Mesenteric fat pad (tissue), 1 donor: ENCODE results near the gene LBHD1. TPM values are rescaled to one million over a fixed set of nuclear protein-coding genes. Genes with fewer than 3 reads are reported as not detected.
"Not testable (repeated sequence)": the region's sequence is repeated elsewhere in the genome, so short reads cannot be mapped to it uniquely, and the experiment has no call there.

Source experiments
- DNase-seq: peaks from one replicate; pipeline ENCODE4 v3.0.0-alpha.2; 2020; ENCODE audit warnings: low spot score
- total RNA-seq: library from RNA; stranded (reverse); fragmentation: NEBNext Ultra II Directional; extraction: Animal tissue kit (Norgen Biotek cat#: 25700); gene quantifications from one replicate; pipeline ENCODE4 v1.2.1, GENCODE V29; 2021
- donor health status: DM: yes; HTN: yes; CAD: no.

LBHD1 gene
- total RNA-seq, 1 donor from 2014 or later: 4.6 TPM

DNA sequence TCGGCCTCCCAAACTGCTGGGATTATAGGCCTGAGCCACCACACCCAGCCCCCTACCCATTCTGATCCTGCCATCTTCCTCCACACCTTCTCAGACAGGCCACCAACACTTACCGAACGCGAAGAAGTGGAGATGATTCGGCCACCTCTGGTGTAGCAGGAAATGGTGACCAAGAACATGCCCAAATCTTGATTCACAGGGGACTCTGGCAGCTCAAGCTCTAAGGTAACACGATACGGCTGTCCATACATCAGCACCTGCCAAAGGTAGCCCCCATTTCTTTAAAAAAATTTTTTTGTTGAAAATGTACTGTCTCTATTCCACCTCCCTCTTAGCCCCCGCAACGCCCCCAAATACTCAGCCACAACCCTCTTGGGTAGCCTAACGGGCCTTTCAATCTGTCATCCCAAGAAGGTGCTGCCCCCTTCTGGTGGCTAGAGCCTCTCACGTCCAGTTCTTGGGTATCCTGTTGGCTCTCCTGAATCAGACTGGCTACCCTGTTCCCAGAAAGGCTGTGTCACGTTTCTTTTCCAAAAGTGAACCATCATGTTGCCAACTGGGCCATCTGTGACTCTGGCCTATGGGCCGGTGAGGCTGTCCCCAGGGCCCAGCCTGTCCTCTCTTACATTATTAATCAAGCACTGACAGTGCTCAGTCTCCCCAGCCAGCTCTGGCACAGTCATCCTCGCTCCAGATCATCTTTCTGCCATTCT lies 22.5 kb upstream of the LBHD1 start:
- DNase-seq: no peak

DNA sequence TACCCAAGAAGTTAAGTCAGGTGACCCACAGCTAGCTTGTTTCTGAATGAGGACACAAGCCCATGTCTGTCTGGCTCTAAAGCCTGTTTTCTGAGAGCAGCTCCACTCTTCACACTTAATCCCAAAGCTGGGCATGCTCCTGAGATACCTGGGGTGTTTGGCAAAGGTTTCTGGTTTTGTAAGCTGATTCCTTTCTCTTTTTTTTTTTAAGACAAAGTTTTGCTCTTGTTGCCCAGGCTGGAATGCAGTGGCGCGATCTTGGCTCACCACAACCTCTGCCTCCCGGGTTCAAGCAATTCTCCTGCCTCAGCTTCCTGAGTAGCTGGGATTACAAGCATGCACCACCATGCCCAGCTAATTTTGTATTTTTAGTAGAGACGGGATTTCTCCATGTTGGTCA lies 21.6 kb upstream of the LBHD1 start:
- DNase-seq: not testable (repeated sequence)

DNA sequence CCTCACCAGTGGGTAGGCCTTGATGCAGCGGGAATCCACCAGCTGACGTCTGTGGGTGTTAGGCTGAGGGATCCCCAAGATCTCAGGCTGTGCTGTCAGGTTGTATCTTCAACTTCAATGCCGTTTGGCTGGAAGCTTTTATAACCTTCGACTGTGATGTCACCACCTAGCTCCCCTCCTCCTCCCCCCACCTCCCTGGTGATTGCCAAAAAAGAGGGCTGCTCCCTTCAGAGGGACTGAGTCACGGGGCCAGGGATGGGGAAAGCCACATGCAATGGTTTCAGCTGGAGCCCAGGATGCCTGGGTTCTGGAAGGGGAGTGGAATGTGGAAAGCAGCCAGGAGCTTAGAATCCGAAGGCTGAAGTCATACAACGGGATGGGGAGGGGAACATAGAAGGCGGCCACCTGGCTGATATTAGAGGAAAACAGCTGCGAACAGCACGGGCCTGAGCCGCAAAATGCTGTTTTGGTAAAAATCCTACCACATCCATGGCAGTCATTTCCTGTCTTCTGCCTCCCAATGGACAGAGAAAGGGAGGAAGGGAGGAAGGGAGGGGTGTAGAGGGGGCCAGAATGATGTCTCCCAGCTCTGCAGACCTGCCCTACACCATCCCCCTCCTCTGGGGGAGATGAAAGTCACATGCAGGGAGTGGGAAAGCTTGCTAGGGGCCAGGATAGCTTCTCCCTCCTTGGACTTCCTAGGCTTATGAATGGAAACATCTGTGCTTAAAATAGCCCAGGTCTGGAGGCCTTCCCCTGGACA lies 17.5 kb upstream of the LBHD1 start, which contains the start of gene LRRN4CL:
LRRN4CL (minus strand) TSS at position 110 of the 763 bp plus-strand sequence. CDS start 1,022 bp downstream, outside the sequence.
- DNase-seq: no peak

DNA sequence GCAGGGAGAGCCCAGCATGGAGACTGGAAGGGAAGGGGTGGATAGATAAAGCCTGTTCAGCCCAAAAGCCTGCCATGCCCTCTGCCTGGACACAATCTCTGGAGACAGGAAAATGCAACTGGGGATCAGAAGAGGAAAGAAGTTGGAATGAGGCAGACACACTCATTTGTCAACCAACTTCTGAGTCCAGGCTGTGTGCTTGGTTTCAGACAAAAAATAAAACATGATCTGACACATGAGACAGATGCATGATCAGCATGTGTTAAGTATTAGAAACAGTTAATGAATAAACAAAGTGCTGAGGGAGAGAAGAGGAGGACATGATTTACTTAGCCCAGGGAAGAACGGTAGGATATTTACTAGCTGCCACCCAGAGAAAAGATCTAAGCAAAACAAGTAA lies 16.4 kb upstream of the LBHD1 start:
- no peak for DNase-seq

DNA sequence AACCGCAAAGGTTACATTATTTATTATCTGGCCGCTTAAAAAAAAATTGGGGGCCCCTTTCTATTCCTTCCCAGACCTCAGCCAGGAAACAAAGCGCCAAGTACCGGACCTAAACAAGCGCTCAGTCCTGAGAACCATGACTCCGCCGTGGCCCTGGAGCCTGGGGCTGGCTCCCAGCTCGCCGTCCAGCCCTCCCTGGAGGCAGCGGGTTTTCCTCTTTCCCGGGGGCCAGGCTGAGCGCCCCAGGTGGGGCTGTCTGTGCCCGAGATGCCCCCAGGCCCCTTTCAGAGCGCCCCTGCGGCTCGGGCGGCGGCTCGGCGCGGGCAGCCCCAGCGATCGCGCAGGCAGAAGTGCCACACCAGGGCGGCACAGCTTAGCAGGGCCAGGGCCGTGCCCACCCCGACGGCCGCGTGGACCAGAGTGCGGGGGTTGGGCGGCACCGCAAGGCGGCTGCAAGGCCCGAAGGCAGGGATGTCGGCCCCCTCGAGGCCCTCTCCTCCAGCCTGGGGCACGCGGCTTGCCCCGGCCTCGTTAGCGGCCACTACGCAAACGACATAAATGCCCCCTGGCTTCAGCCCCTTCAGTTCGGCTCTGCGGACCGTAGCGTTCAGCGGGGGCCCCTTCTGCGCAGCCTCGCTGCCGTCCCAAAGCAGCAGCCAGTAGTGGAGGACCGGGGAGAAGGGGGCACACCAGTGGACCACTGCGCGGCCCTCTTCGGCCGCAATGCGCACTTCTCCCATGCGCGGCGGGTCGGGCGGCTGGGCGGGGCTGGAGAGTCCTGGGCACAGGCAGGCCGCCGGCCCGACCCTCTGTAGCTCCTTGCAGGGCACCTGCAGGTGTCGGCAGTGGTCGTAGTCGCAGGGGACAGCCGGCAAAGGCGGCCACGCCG lies 15.7 kb upstream of the LBHD1 start:
- DNase-seq: no peak

DNA sequence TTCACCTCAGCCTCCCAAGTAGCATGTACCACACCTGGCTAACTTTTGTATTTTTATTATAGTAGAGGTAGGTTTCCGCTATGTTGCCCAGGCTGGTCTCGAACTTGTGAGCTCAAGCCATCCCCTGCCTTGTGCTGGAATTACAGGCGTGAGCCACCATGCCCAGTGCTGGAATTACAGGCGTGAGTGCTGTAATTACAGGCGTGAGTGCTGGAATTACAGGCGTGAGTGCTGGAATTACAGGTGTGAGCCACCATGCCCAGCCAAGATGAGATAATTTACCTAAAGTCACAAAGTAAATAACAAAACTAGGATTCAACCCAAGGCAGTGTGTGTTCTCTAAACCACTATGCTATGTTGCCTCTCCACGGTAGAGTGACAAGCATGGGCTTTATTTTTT lies 10.5 kb upstream of the LBHD1 start:
- no peak for DNase-seq

DNA sequence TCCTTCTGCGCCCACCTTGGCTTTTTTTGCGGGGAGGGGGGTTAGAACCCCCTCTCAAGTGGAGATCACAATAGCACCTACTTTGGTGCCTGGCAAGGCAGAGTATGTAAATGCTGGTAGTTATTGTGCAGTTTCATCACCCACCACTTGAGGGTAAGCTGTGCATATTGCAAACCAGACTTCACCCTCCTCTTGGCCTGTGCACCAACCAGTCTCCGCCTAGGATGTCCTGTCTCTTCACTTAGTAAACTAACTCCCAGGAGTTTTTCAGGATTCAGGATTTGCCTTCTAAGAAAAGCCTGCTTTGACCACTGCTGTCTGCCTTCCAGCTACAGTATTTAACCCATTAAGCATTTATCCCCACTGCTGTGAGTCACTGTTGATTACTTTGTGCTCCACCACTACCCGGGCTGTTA lies 8.8 kb upstream of the LBHD1 start:
- no peak for DNase-seq

DNA sequence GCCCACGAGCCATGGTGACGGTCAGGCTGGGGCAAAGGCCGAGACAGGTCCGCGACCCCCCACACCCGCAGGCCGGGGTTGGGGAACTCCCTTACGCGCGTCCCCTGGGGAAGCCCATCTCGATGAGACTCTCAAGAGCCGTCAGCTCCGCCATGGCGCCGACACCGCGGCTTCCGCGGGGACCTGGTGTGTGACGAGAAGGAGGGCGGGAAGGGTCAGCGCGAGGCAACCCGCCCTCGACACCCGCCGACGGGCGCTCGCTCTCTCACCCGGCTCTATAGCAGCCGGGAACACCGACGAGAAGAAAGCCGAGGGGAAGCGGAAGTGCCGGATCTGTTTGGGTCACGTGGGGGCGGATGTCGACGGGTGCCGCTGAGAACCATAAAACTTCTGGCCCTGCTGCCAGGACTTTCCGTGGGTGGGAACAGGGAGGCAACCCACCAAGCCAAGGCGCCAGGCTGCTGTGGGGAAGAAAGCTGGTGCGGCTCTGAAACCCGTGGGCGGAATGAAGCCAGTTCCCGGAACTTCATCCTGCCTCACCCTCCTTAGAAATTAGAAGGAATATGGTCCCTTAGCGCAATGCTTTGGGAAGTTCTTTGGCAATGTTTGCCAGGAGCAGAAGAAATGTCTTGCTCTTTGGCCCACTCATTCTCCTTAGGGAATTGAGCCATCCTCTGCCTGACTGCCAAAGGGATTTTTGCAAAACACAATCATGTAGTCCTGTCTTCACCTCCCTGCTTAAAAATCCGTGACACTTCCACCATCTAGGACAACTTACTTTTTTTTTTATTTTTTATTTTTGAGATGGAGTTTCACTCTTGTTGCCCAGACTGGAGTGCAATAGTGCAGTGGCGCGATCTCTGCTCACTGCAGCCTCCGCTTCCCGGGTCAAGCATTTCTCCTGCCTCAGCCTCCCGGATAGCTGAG lies 7.0 kb upstream of the LBHD1 start, which contains the start of gene UBXN1:
UBXN1 (minus strand) TSS at position 304 of the 927 bp plus-strand sequence; CDS start at position 154, 150 bp downstream.
- DNase-seq: peak; percentile 95

DNA sequence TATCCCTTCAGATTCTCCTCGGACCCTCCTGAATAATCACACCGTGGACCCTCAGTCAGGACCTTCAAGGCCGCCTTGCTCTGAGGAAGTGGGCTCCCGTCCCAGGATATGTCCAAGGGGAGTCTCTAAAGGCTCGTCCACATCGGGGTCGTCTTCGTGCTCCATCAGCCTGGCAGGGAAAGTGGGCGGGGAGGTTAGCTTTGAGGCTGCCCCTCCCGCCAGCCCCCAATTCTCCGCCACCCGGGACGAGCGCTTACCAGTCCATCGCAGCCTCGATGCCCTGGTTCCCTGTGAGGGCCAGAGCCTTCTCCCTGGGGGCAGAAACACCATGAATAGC lies 6.3 kb upstream of the LBHD1 start:
- no peak for DNase-seq

DNA sequence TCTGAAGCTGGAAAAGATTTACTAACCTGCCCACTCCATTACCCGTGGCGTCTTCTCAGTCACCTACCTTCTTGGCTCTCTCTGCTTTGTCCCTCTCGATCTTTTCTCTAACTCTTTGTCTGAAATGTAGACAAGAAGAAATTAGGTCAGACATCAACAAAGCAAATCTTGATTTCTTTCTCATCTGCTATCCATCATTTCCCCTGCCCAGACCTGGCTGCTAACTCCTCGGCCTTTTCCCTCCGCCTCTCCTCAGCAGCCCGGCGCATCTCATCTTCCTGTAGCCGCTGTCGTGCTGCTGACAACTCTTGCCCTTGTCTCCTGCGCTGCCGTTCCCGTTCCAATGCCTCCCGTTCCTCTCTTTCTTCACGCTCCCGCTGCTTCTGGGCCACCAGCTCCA lies 5.6 kb upstream of the LBHD1 start:
- no peak for DNase-seq

DNA sequence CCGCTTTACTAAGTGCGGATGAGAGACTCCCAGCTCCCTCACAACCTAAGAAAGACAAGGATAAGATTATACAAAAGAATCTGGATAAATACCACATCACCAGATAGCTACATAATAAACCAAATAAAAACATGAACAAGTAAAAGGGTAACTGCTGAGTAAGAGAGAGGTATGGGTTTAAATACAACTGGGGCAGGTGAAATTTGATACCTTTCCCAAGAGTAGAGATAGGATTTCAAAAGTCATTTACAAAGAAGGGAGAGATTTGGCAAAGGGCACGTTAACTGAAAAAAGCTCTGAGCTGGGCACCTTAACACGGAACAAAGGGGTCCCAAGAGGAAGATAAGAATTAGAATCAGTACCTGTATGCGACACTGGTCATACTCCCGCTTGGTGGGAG lies 5.1 kb upstream of the LBHD1 start:
- DNase-seq: no peak

DNA sequence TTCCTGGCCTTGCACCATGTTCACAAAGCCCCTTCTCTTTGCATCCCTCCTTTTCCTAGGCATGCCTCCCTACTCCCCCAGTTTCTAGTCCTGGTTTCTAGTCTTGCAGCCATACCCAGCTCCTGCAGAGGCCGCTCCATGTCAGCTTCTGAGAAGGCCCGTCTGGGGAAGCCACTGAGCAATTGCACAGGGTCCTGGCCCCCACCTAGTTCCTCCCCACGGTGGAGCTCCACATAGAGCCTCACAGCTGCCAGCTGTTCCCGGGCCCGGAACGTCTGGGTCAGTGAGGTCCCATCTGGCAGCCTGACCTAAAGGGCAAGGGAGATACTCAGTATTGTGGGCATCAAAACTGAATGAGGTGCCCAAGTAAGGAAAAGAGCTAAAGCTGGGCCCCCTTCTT lies 4.6 kb upstream of the LBHD1 start:
- DNase-seq: no peak

DNA sequence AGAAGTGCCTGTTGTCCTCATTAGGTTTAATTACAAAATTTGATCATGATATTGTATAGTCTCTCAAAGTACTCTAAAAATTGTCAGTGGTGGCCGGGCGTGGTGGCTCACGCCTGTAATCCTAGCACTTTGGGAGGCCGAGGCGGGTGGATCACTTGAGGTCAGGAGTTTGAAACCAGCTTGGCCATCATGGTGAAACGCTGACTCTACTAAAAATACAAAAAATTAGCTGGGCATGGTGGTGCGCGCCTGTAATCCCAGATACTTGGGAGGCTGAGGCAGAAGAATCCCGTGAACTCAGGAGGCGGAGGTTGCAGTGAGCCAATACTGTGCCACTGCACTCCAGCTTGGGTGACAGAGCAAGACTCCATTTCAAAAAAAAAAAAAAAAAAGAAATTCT lies 3.3 kb upstream of the LBHD1 start:
- not testable (repeated sequence) for DNase-seq

DNA sequence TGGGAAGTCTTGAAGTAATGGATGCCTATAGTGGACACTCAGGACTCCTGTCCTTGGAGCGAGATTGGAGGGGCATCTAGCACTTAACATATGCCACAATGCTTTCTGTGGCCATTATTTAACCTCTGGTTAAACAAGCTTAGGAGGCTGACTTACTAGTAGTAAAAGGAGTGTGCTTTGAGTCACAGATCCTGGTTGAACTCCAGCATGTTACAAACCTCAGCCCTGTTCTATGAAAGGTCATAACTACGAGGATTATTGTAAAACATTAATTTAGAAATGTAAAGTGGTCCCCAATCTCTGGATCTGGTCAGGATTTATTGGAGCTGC lies 1.1 kb upstream of the LBHD1 start:
- DNase-seq: no peak

DNA sequence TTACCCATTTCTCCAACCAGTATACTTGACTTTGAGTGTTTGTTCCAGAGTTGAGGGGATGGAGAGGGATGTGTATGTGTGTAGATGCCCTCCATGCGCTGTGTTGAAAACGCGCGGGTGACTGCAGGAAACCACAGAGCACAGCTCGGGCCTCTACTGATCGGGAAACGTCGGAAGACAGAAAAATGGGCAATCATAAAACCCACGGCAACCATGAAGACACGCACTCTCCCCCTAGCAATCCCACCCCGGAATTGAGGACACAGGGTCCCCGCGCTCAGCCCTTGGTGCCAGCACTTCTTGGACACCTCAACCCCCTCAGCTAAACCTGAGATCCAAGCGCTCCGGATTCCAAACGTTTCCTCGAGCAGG lies 845 bp downstream of the LBHD1 start:
- no peak for DNase-seq

DNA sequence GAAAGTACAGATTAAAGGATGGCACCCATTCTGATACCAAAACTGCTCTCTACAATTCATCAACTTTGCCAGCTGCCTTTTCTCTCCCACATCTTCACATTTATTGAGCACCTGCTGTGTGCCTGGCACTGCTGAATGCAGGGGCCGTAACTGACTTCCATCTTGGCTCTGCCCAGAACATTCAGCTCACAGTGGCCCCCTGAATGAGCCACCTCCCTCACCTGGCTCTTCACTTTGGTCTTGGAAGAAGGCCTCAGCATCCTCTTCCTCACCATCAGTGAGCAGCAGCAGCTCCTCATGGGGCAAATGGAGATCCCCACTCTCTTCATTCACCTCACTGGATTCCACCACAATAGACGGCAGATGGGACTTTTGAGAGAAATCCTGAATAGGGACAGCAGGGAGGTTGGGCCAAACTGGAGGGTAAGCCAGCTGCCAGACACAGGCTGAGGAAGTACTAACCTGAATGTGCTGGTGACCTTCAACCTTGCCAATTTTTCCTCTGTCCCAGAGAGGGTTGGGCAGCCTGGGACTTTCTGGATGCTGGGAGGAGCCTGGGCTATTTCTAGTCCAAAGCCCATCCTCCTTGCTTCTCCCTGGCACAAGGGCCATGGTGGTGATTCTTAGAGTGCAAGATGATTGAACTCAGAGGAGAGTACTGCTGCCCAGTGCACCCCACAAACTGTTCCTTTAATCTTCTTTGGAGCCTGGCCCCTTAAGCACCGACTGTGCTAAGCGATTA lies 2.5 kb downstream of the LBHD1 start:
- no peak for DNase-seq

DNA sequence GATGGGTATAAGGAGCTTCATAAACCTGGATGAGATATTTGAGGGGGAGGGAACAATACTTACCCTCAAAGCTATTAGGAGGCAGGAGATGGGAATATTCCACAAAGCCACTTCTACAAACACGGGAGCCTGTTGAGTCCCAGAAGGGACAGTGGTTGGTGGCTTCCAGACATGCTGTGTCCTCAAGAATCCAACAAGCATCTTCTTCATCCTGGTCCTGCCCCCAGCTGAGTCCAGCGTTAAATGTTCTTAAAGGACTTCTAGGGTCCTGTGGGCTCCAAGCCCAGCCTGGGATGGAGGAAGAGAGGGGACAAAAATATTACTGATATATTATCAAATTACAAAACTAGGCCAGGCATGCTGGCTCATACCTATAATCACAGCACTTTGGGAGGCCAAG lies 4.6 kb downstream of the LBHD1 start:
- no peak for DNase-seq

DNA sequence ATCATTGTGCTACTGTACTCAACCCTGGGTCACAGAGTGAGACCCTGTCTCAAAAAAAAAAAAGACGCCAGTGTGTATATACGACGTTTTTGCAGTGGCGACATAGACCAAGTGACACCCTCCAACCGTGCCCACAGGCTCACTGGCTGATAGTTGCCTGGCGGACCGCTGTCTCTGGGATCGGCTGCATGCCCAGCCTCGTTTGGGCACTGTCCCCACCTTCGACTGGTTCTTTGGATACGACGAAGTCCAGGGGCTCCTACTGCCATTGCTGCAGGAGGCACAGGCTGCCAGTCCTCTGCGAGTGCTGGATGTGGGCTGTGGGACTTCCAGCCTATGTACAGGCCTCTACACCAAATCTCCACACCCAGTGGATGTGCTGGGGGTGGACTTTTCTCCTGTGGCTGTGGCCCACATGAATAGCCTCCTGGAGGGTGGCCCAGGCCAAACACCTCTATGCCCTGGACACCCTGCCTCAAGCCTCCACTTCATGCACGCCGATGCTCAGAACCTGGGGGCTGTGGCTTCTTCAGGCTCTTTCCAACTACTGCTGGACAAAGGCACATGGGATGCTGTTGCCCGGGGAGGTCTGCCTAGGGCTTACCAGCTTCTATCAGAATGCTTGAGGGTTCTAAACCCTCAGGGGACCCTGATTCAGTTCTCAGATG lies 5.7 kb downstream of the LBHD1 start:
- no peak for DNase-seq

DNA sequence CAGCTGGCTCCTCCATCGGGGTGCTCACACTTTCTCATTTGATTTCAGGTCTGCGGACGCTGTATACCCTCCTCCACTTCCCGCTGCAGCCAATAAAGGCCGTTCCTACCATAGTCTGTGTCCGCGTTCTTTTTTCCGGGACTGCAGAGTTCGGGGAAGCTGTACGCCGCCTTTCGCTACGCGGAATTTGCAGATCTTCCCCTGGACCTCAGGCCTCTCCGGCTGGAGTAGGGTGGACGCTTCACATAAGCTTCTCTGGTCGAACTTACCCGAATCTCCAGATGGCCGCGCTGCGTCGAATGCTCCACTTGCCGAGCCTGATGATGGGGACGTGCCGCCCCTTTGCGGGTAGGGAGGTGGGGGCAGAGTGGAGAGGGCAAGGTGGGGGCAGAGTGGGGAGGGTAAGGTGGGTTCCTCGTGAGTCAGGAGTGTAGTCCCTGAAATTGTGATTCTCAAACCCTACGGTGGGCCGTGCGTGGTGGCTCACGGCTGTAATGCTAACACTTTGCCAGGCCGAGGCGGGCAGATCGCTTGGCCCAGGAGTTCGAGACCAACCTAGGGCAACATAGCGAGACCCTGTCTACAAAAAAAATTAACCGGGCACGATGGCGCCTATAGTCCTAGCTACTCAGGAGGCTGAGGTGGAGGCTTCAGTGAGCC lies 6.3 kb downstream of the LBHD1 start:
- no peak for DNase-seq
